PC-3 (cell line): ENCODE results near the gene TESMIN.

Experiments used
- CTCF ChIP-seq: fragments of 300-600 bp; sonication (generic); conservative IDR thresholded peaks from 2 replicates; pipeline ENCODE4 v1.5.1; 2017; ENCODE audit warnings: antibody characterized with exemption, low read depth, mild to moderate bottlenecking, low read length
- EZH2 ChIP-seq: fragments of 300-600 bp; sonication (generic); IDR thresholded peaks from one replicate; pipeline ENCODE4 v1.6.1; 2017; ENCODE audit warnings: antibody characterized with exemption, mild to moderate bottlenecking, low read length; ENCODE audit not compliant: unreplicated experiment

GRCh38 chr11:68722143-68722542 is 29.2 kb downstream of the TESMIN start:
- TF ChIP-seq CTCF: no peak
- TF ChIP-seq EZH2: no peak
